HG03066 (cell line): ENCODE data around the gene TMEM132C.

Experiments used
- ATAC-seq: cut with Tn5 transposase; IDR thresholded peaks from one replicate; pipeline ENCODE4 v1.9.1; 2021; ENCODE audit warnings: low read depth; ENCODE audit not compliant: unreplicated experiment

The TMEM132C gene

GRCh38 chr12:128337431-128338170 lies 70.6 kb downstream of the TMEM132C start:
- ATAC-seq: no peak

DNA sequence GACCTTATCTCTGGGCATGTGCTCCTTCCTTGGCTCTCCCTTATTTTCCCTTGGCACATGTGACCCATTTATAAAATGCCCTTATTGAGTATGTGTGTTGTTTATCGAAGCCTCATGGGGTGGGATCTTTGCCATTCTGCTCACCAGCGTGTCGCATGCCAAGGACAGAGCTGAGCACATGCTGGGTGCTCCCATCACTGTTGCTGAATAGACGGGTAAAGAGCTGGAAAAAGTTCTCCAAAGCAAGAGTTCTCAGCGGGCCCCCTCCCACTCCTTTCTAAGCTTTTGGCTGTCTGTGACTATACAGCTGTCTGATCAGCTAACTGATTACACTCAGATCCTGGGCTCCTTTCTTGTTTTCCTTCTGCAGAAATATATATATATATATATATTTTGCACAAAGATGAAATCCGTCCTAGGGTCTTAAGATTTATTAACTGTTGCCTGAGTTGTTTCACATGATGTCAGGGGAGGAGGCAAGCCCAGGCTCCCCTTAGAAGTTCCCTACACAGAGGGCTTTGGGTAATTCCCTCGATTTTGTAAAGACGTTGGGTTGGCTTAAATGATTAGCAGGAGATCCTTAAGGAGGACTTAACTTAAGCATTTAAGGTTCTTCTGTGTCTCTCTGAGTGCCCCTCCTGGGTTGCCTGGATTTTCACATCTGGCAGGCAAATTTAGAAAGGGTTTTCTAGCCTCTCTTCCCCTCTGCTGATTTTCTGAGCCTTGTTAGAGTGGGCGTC lies 71.6 kb downstream of the TMEM132C start:
- ATAC-seq: no peak

- no peak for ATAC-seq
These were observed 72.2 kb downstream of the TMEM132C start for GRCh38 chr12:128339126-128339520.

DNA sequence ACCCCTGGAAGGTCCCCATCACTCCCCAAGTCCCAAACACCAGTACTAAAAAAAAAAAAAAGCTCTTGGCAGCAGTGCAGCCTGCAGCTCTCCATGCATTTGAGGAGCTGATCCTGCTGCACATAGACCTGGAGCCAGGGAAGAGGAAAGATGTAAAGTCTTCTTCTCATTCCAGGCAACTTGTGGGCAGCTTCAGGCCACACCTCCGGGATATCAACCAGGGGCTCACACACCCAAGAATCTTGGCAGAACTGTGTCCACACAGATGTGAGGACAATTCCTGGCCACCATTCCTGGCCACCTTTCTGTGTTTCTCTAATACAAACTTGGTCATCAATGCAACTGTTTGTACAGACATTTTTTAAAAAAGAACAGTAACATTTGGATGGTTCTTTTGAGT lies 72.7 kb downstream of the TMEM132C start:
- ATAC-seq: no peak

GRCh38 chr12:128353301-128353700 lies 86.3 kb downstream of the TMEM132C start:
- ATAC-seq: no peak

GRCh38 chr12:128356547-128356946 lies 89.6 kb downstream of the TMEM132C start:
- ATAC-seq: no peak

DNA sequence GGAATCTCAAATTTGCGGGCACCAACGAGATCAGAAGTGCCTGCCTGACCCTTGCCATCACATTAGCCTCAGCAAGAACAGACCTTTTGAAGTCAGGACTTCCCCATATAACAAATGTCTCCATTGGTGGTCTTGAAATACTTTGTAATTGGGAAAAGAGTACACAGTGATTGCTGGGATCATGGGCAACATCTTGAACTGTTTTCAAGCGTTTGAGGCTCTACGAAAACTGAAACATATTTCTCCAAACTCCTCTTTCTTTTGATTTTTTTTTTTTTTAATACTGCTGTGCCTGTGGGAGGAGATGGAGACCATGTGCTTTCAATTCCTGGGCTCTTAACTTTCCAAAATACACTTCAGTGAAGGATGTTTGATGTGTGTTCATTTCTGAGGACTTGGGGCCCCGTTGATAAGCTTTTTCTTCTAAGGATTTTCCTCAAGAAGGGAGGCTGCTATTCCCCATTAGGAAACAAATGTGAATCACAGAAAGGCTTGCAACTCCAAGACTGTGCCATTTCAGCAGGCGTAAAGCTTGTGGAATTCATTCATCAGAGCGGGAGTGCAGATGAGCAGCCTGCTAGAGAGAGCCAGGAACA lies 94.5 kb downstream of the TMEM132C start:
- no peak for ATAC-seq

GRCh38 chr12:128365032-128365431 lies 98.1 kb downstream of the TMEM132C start:
- no peak for ATAC-seq

- no peak for ATAC-seq
These were observed 98.8 kb downstream of the TMEM132C start for GRCh38 chr12:128365651-128366231.

GRCh38 chr12:128367961-128368360 lies 101.0 kb downstream of the TMEM132C start:
- no peak for ATAC-seq

- ATAC-seq: no peak
These were observed 114.6 kb downstream of the TMEM132C start for GRCh38 chr12:128381541-128381940.

DNA sequence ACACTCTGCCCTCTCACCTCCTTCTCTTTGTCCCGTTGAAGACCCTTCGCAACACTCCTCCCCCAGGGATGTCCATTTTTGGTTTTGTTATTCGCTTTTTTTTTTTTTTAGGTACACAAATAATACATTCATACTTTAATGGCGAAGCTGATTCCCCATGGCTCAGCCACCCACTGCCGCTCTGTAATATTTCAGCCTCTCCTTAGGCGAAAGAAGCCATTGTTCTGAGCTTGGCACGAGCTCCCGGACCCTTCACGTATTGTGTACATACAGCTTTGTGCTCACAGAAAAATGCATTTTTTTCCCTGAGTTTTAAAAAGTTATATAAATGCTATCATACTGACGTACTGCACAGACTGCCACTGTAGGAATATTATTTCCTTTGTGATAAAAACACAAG lies 115.0 kb downstream of the TMEM132C start:
- no peak for ATAC-seq

GRCh38 chr12:128382946-128383345 lies 116.0 kb downstream of the TMEM132C start:
- ATAC-seq: no peak

DNA sequence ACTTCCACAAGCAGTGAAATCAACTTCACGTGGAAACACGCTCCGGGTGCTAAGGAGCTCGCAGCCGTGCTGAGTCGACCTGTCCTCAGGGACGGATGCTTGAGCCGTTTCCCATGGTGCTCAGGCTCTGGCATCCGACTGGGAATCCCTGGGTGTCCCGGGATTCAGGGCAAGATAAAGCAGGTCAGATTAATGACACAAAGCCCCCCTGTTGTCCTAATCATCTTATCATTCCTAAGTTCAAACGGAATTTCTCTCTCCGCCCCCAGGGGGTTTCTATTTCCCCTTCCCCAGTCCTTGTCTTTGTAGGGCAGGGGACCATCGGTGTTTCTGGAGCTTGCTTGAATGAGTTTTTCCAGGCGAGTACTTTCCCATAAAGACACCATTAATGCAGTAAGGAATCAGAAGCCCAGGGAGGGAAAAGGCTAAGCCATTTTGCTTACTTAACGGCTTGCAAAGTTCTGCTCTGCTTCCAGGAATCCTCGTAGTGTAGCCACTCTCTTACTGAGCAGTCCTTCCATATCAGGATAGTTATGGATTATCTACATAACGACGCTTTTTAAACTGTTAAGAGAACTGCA lies 116.5 kb downstream of the TMEM132C start:
- ATAC-seq: no peak

DNA sequence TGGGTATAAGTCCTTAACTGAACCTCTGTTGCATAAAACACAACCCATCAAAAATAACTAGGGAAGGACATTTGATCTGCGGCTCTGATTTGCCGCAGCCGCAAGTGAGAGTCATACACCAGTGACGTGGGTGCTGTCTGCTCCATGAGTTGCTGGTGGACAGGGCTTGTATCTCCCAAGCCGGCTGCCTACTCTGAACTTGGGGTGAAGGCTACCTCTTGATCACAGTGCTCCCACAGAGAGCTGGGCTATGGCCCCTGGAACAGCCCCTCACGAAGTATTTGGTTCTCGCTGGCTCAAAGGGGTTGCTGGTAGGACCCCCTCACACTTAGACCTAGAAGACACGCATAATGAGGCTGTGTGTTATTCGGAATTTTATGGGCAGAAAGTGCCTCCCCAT lies 118.8 kb downstream of the TMEM132C start:
- no peak for ATAC-seq

DNA sequence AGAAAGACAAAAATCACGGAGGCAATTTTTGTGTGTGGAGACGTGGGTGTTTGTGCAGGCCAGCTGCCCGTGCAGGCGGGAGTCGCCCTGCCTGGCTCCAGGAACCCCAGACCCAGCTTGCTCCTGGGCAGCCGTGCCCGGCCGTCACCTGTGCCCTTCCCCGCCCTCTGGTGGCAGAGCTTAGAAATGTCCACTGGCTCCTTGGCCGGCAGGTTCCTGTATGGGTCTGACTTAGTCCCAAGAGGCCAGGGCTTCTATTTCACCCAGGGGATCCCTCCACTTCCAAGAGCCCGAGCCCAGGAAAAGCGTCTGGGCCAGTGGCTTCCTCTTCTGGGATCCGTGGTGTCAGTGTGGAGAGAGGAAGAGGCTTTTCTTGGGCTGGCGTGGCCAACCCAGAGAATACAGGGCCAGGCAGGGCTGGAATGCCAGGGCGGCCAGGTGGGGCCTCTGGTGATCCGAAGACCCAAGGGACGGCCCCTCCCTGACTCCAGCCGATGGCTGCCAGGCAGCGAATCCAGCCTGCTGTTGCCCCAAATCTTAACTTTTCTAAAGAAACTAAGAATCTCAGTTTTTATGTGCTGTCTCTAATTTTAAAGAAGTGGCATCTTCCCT lies 120.9 kb downstream of the TMEM132C start:
- ATAC-seq: peak; percentile 76

GRCh38 chr12:128388461-128389000 lies 121.6 kb downstream of the TMEM132C start:
- ATAC-seq: no peak

DNA sequence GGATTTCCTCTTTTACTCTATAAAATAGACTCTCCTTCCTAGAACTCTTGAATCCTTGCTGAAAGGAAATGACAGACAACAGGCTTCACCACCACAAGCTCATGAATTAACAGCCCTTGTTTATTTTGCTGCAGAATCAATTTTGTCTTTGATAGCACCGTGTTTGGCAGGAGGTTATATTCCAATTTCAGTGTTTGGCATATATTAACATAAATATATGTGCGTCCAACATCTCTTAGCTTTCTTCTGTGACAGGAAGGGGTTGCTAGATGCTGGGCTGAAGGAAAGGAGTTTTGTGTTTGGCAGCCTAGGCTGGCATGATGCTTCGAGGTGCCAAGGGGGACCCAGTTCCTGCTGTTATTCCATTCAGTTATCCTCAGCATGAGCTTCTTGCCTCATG lies 126.4 kb downstream of the TMEM132C start:
- ATAC-seq: no peak

DNA sequence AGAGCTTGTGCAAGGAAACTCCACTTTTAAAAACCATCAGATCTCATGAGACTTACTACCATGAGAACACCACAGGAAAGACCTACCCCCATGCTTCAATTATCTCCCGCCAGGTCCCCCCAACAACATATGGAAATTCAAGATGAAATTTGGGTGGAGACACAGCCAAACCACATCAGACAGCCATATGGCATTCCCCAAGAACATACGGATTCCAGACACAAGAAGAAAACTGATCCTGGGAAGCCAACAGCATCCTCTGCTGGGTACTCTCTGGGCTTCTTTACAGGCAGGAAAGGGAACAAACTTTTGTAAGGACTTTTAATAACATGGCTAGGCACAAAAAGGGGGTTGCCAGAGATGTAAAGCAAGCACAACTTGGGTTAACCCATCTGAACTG lies 127.2 kb downstream of the TMEM132C start:
- no peak for ATAC-seq

DNA sequence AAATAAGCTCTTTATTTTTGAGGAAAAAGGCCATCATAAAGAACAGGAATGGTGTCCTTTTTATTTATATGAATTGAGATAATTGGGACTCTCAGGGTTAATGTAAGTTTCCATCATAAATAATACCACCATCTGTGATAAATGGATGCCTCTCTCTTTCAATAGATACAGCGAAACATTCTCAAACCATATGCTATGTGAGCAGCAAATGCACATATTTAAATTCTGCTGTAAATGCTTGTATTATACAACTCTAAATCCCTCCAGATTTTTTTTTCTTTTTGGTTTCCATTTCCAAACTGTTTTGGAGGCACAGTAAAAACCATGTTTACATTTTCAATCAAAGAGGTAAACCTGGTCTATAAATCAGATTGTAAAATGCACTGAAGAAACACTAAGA lies 132.3 kb downstream of the TMEM132C start:
- no peak for ATAC-seq
